ENCODE data around the gene PLA2G4D.

PLA2G4D gene

GRCh38 chr15:42094512-42094963 is at the start of gene PLA2G4D:
TSS of gene PLA2G4D (minus strand) at chr15:42094562. CDS start at chr15:42094459, 103 bp downstream.
- ChIA-PET CTCF (interaction anchor here (1.1 to 10.9 kb wide), 4 partner anchors 10 to 44 kb away, joined by 3 to 114 read pairs (median 6); no protein-coding TSS in a partner anchor), POLR2A (no interaction called here)
- TF ChIP-seq, protein P1, sequence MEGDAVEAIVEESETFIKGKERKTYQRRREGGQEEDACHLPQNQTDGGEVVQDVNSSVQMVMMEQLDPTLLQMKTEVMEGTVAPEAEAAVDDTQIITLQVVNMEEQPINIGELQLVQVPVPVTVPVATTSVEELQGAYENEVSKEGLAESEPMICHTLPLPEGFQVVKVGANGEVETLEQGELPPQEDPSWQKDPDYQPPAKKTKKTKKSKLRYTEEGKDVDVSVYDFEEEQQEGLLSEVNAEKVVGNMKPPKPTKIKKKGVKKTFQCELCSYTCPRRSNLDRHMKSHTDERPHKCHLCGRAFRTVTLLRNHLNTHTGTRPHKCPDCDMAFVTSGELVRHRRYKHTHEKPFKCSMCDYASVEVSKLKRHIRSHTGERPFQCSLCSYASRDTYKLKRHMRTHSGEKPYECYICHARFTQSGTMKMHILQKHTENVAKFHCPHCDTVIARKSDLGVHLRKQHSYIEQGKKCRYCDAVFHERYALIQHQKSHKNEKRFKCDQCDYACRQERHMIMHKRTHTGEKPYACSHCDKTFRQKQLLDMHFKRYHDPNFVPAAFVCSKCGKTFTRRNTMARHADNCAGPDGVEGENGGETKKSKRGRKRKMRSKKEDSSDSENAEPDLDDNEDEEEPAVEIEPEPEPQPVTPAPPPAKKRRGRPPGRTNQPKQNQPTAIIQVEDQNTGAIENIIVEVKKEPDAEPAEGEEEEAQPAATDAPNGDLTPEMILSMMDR (IDR thresholded peaks at IDR 0.05; ENCODE audit: insufficient read depth, low read length, missing control alignments), result no peak
- H3K4me3 ChIP-seq (ENCODE audit: low read depth, low read length), result no peak within 1 kb of the TSS
- DNase-seq (ENCODE audit: low read depth, low spot score), result no peak

GRCh38 chr15:42143356-42143755 is 49.0 kb upstream of the PLA2G4D start:
- TF ChIP-seq, protein P1 (IDR thresholded peaks at IDR 0.05; ENCODE audit: insufficient read depth, low read length, missing control alignments), result no peak
- ChIA-PET POLR2A (no interaction called here), CTCF (interaction anchor here (1.6 kb wide), 1 partner anchor 9 kb away, joined by 4 read pairs; no protein-coding TSS in a partner anchor)
- DNase-seq (ENCODE audit: low read depth, low spot score), result no peak
- no peak overlapping the region for H3K4me3 ChIP-seq (ENCODE audit: low read depth, low read length)

DNA sequence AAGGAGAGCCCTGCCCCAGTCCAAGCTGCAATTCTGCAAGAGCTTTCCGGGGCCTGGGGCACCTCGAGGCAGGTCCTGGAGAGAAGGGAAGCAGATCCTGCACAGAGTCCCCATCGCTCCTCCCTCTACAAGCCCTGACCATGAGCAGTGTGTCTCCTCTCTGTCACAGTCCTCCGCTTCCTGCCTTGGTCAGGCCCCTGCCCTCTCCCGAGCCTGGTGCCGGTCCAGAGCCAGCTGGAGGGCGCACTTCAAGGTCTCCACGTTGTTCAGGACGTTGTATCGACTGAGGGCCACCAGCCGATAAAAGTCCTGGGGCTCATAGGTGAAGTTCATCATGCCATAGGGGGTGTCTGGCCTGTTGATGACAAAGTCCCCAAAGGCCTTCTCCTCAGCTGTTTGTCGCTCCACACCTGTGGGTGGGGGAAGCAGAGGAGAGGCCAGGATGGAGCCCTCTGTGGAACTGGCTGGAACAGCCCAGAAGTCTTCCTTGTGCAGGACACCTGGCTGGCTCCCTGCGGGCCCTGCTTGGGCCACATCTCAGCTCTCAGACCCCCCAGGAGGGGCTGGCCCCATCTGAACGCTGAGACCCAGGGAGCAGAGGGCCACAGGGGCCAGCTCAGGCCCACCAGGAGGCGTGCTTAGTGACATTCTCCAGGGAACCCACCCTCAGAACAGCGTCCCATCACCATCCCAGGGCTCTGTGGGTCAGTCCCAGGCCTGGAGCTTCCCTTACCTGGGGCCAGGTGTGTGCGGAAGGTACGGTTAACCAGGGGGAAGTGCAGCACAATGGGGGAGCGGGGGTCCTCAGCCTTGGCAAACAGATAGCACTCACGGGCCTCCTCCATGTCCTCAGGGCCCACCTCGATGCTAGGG is 47.7 kb upstream of the PLA2G4D start:
- no peak overlapping the region for H3K4me3 ChIP-seq (ENCODE audit: low read depth, low read length)
- TF ChIP-seq, protein P1 (IDR thresholded peaks at IDR 0.05; ENCODE audit: insufficient read depth, low read length, missing control alignments), result no peak
- CTCF ChIA-PET, result interaction anchor here (1.0 to 1.1 kb wide), 4 partner anchors 58 to 152 kb away, joined by 3 to 5 read pairs (median 3); no protein-coding TSS in a partner anchor
- no peak for DNase-seq (ENCODE audit: low read depth, low spot score)
- POLR2A ChIA-PET, result no interaction called here

DNA sequence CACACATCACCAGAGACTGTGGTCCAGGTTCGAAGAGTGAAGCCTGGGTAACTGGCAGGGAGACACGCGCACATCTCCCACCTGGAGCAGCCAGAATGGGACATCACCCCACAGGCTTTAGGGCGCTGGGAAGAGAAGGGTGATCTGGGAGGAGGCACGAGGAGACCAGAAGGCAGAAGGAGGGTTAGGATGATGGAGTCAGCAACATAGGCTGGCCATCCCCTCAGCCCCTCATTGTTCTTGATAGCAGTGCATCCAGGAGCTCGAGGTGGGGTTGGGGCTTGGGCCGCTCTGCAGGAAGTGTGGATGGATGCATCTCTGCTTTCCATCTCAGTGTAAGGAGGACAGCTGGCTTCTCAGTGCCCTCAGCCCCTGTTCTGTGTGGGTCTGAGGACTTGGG is 46.9 kb upstream of the PLA2G4D start:
- DNase-seq (ENCODE audit: low read depth, low spot score), result no peak
- TF ChIP-seq, protein P1 (IDR thresholded peaks at IDR 0.05; ENCODE audit: insufficient read depth, low read length, missing control alignments), result no peak
- POLR2A ChIA-PET, result no interaction called here
- CTCF ChIA-PET, result interaction anchor here (1.0 to 1.1 kb wide), 2 partner anchors 74 to 151 kb away, joined by 3 read pairs; no protein-coding TSS in a partner anchor
- H3K4me3 ChIP-seq (ENCODE audit: low read depth, low read length), result no peak overlapping the region

- CTCF ChIA-PET, result interaction anchor here (0.8 to 7.8 kb wide), 10 partner anchors 10 to 153 kb away, joined by 3 to 142 read pairs (median 8); partner anchors contain the start of gene PLA2G4F
- DNase-seq (ENCODE audit: low read depth, low spot score), result no peak
- POLR2A ChIA-PET, result interaction anchor here (1.1 kb wide), 1 partner anchor 10 kb away, joined by 4 read pairs; no protein-coding TSS in a partner anchor
- H3K4me3 ChIP-seq (ENCODE audit: low read depth, low read length), result no peak overlapping the region
- TF ChIP-seq, protein P1 (IDR thresholded peaks at IDR 0.05; ENCODE audit: insufficient read depth, low read length, missing control alignments), result no peak
Observed at GRCh38 chr15:42140383-42141070, 46.2 kb upstream of the PLA2G4D start.
